Measurements from ENCODE around the gene ZNF362. TPM values are rescaled to one million over a fixed set of nuclear protein-coding genes. Genes with fewer than 3 reads are reported as not detected.
"Not testable (repeated sequence)": the region's sequence is repeated elsewhere in the genome, so short reads cannot be mapped to it uniquely, and the experiment has no call there.

ZNF362 gene
- total RNA-seq, 2 experiments from 2014 or later, result 24.7 to 26.6 TPM

- no peak for ATAC-seq (ENCODE audit: poor library complexity)
- Mint-ChIP-seq H3K27me3 (no peaks in the 10 kb centered on the region), H3K4me1 (ENCODE audit: low read depth) (no peaks in the 10 kb centered on the region), H3K27ac (peak overlapping the region; percentile 15), H3K4me3 (no peak overlapping the region), H3K9me3 (no peaks in the 10 kb centered on the region), H3K36me3 (ENCODE audit: low read depth) (peaks cover 79% of the 10 kb centered on the region)
- TF ChIP-seq CTCF (IDR thresholded peaks at IDR 0.05), result no peak
- no peak overlapping the region for H3K27ac ChIP-seq (ENCODE audit: low read depth in 1 of 2, low read length in 2 of 2)
- peaks cover 0 to 14% of the 10 kb centered on the region in 2 experiments for H3K9me3 ChIP-seq (ENCODE audit: control insufficient read depth in 1 of 2, insufficient read depth in 1 of 2, low read length in 2 of 2)
- no peaks in the 10 kb centered on the region for H3K4me1 ChIP-seq (ENCODE audit: insufficient read depth, low read length)
- H3K27me3 ChIP-seq (ENCODE audit: control insufficient read depth in 1 of 2, insufficient read depth in 2 of 2, low read length in 2 of 2), result no peaks in the 10 kb centered on the region
- peaks cover 35% of the 10 kb centered on the region for H3K36me3 ChIP-seq (ENCODE audit: insufficient read depth, low read length)
- intact Hi-C loops (cut with DNase I, micrococcal nuclease), result no loop called here
- DNase-seq, result no peak
- POLR2A ChIA-PET, result no interaction called here
- CTCF ChIA-PET, result no interaction called here
- H3K4me3 ChIP-seq (ENCODE audit: low read length), result no peak overlapping the region
Measured at GRCh38 chr1:33287317-33287716, 31.0 kb downstream of the ZNF362 start.

- DNase-seq (peak in 1 of 14 experiments; percentile 6), ATAC-seq (ENCODE audit: poor library complexity) (no peak)
- peaks cover 0 to 14% of the 10 kb centered on the region in 2 experiments for H3K9me3 ChIP-seq (ENCODE audit: control insufficient read depth in 1 of 2, insufficient read depth in 1 of 2, low read length in 2 of 2)
- peaks cover 37% of the 10 kb centered on the region for H3K36me3 ChIP-seq (ENCODE audit: insufficient read depth, low read length)
- POLR2A ChIA-PET, result no interaction called here
- no peaks in the 10 kb centered on the region for H3K9me3 Mint-ChIP-seq
- no peaks in the 10 kb centered on the region for H3K4me1 ChIP-seq (ENCODE audit: insufficient read depth, low read length)
- no peak overlapping the region for H3K27ac Mint-ChIP-seq
- no peak overlapping the region for H3K4me3 Mint-ChIP-seq
- H3K27ac ChIP-seq (ENCODE audit: low read depth in 1 of 2, low read length in 2 of 2), result no peak overlapping the region
- intact Hi-C loops (cut with DNase I, micrococcal nuclease), result no loop called here
- H3K36me3 Mint-ChIP-seq (ENCODE audit: low read depth), result peaks cover 82% of the 10 kb centered on the region
- no peaks in the 10 kb centered on the region for H3K27me3 Mint-ChIP-seq
- H3K4me1 Mint-ChIP-seq (ENCODE audit: low read depth), result peaks cover 5% of the 10 kb centered on the region
- no peaks in the 10 kb centered on the region for H3K27me3 ChIP-seq (ENCODE audit: control insufficient read depth in 1 of 2, insufficient read depth in 2 of 2, low read length in 2 of 2)
- no peak overlapping the region for H3K4me3 ChIP-seq (ENCODE audit: low read length)
- no peak for TF ChIP-seq CTCF (IDR thresholded peaks at IDR 0.05)
- CTCF ChIA-PET, result no interaction called here
Measured at GRCh38 chr1:33288976-33289857, 32.9 kb downstream of the ZNF362 start.

GRCh38 chr1:33289858-33290154, 33.5 kb downstream of the ZNF362 start:
- no peak for TF ChIP-seq CTCF (IDR thresholded peaks at IDR 0.05)
- ATAC-seq (ENCODE audit: poor library complexity), result no peak
- no peak overlapping the region for H3K27ac ChIP-seq (ENCODE audit: low read depth in 1 of 2, low read length in 2 of 2)
- no peaks in the 10 kb centered on the region for H3K4me1 ChIP-seq (ENCODE audit: insufficient read depth, low read length)
- H3K9me3 Mint-ChIP-seq, result no peaks in the 10 kb centered on the region
- H3K27me3 Mint-ChIP-seq, result no peaks in the 10 kb centered on the region
- intact Hi-C loops (cut with DNase I, micrococcal nuclease), result no loop called here
- POLR2A ChIA-PET, result no interaction called here
- H3K36me3 Mint-ChIP-seq (ENCODE audit: low read depth), result peaks cover 80% of the 10 kb centered on the region
- no peak overlapping the region for H3K4me3 Mint-ChIP-seq
- DNase-seq, result no peak
- peaks cover 0 to 14% of the 10 kb centered on the region in 2 experiments for H3K9me3 ChIP-seq (ENCODE audit: control insufficient read depth in 1 of 2, insufficient read depth in 1 of 2, low read length in 2 of 2)
- H3K4me3 ChIP-seq (ENCODE audit: low read length), result no peak overlapping the region
- H3K4me1 Mint-ChIP-seq (ENCODE audit: low read depth), result peaks cover 9% of the 10 kb centered on the region
- H3K27me3 ChIP-seq (ENCODE audit: control insufficient read depth in 1 of 2, insufficient read depth in 2 of 2, low read length in 2 of 2), result no peaks in the 10 kb centered on the region
- H3K27ac Mint-ChIP-seq, result no peak overlapping the region
- CTCF ChIA-PET, result no interaction called here
- H3K36me3 ChIP-seq (ENCODE audit: insufficient read depth, low read length), result peaks cover 38% of the 10 kb centered on the region

- CTCF ChIA-PET; H3K27me3 Mint-ChIP-seq; H3K27me3 ChIP-seq (ENCODE audit: control insufficient read depth in 1 of 2, insufficient read depth in 2 of 2, low read length in 2 of 2); POLR2A ChIA-PET; H3K27ac ChIP-seq (ENCODE audit: low read depth in 1 of 2, low read length in 2 of 2); H3K4me3 Mint-ChIP-seq; DNase-seq; H3K4me3 ChIP-seq (ENCODE audit: low read length); ATAC-seq (ENCODE audit: poor library complexity); H3K9me3 Mint-ChIP-seq; H3K27ac Mint-ChIP-seq; intact Hi-C loops (cut with DNase I, micrococcal nuclease); H3K4me1 ChIP-seq (ENCODE audit: insufficient read depth, low read length): not testable (repeated sequence)
- peaks cover 0 to 14% of the 10 kb centered on the region in 2 experiments for H3K9me3 ChIP-seq (ENCODE audit: control insufficient read depth in 1 of 2, insufficient read depth in 1 of 2, low read length in 2 of 2)
- peaks cover 40% of the 10 kb centered on the region for H3K36me3 ChIP-seq (ENCODE audit: insufficient read depth, low read length)
- Mint-ChIP-seq H3K36me3 (ENCODE audit: low read depth) (peaks cover 82% of the 10 kb centered on the region), H3K4me1 (ENCODE audit: low read depth) (peaks cover 14% of the 10 kb centered on the region)
Measured at GRCh38 chr1:33290615-33291014, 34.3 kb downstream of the ZNF362 start.
